GM12864 (cell line): Measurements from ENCODE around the gene GRM7.

Experiments used
- DNase-seq: peaks from one replicate; pipeline ENCODE4 v3.0.0-alpha.2; 2011; ENCODE audit warnings: low read depth
- H3K4me3 ChIP-seq: 2 replicates; pipeline ENCODE4 v1.5.1; 2011; ENCODE audit warnings: mild to moderate bottlenecking, low read depth, low read length, control low read depth
- CTCF ChIP-seq: IDR thresholded peaks from 2 replicates; pipeline ENCODE4 v1.5.1; 2011; ENCODE audit warnings: low read depth, mild to moderate bottlenecking, moderate library complexity, low read length, control low read depth, inconsistent platforms; ENCODE audit errors: missing control alignments

GRM7 gene

GRCh38 chr3:7100136-7100535 lies 239.2 kb downstream of the GRM7 start:
- no peak overlapping the region for H3K4me3 ChIP-seq
- TF ChIP-seq CTCF: no peak
- DNase-seq: no peak

- no peak overlapping the region for H3K4me3 ChIP-seq
- DNase-seq: no peak
- no peak for TF ChIP-seq CTCF
Observed at GRCh38 chr3:7106635-7107034, 245.7 kb downstream of the GRM7 start.

GRCh38 chr3:7112523-7113056 lies 251.7 kb downstream of the GRM7 start:
- H3K4me3 ChIP-seq: no peak overlapping the region
- no peak for DNase-seq
- no peak for TF ChIP-seq CTCF

- DNase-seq: no peak
- TF ChIP-seq CTCF: peak; percentile 36
- H3K4me3 ChIP-seq: no peak overlapping the region
Observed at GRCh38 chr3:7144697-7145308, 283.9 kb downstream of the GRM7 start.

- TF ChIP-seq CTCF: no peak
Observed at GRCh38 chr3:7146529-7146928, 285.6 kb downstream of the GRM7 start.

GRCh38 chr3:7158516-7158915 lies 297.6 kb downstream of the GRM7 start:
- H3K4me3 ChIP-seq: no peak overlapping the region
- no peak for DNase-seq
- no peak for TF ChIP-seq CTCF

More at GRCh38 chr3:7146529-7146928, 285.6 kb downstream of the GRM7 start:
- DNase-seq: no peak
- no peak overlapping the region for H3K4me3 ChIP-seq

GRCh38 chr3:7160689-7161088 lies 299.8 kb downstream of the GRM7 start:
- no peak overlapping the region for H3K4me3 ChIP-seq
- DNase-seq: no peak
- TF ChIP-seq CTCF: no peak
